Natural killer cell (primary cell): ENCODE measurements around the gene MCM3AP. TPM values are rescaled to one million over a fixed set of nuclear protein-coding genes. Genes with fewer than 3 reads are reported as not detected.

Experiments used
- ATAC-seq, 3 donors: fragments of 150-1000 bp in 2 of 3; fragments of 200-7000 bp in 1 of 3; cut with Tn5 transposase; 1 replicate in 1 of 3; 2 replicates in 2 of 3; pipeline ENCODE4 v1.10.0; 2021; ENCODE audit warnings: mild to moderate bottlenecking in 2 of 3, moderate library complexity in 2 of 3
- DNase-seq, 2 donors: peaks; one replicate each; pipeline versions ENCODE4 v3.0.0 to v3.0.0-alpha.2; 2013 to 2021; ENCODE audit warnings: mixed read lengths in 1 of 2
- H3K27ac ChIP-seq: one replicate; pipeline ENCODE4 v1.5.1; 2013; ENCODE audit warnings: mild to moderate bottlenecking, low read length
- H3K27me3 ChIP-seq: one replicate; pipeline ENCODE4 v1.6.1; 2013; ENCODE audit warnings: low read length; ENCODE audit not compliant: control insufficient read depth, insufficient read depth
- H3K36me3 ChIP-seq: one replicate; pipeline ENCODE4 v1.6.1; 2013; ENCODE audit warnings: low read length; ENCODE audit not compliant: control insufficient read depth, insufficient read depth
- H3K4me1 ChIP-seq: one replicate; pipeline ENCODE4 v1.6.1; 2013; ENCODE audit warnings: low read length; ENCODE audit not compliant: control insufficient read depth, insufficient read depth
- H3K4me3 ChIP-seq: one replicate; pipeline ENCODE4 v1.5.1; 2013; ENCODE audit warnings: low read length
- H3K9me3 ChIP-seq: one replicate; pipeline ENCODE4 v1.6.1; 2013; ENCODE audit warnings: low read length; ENCODE audit not compliant: control insufficient read depth, insufficient read depth
- H3K27ac Mint-ChIP-seq, 2 donors: one replicate each; pipeline ENCODE4 v1.8.0; 2022; ENCODE audit warnings: mild to moderate bottlenecking in 2 of 2, mixed read lengths in 2 of 2, moderate library complexity in 1 of 2
- H3K27me3 Mint-ChIP-seq, 2 donors: one replicate each; pipeline ENCODE4 v1.8.0; 2022; ENCODE audit warnings: low read depth in 2 of 2, mixed read lengths in 2 of 2
- H3K36me3 Mint-ChIP-seq: one replicate; pipeline ENCODE4 v1.8.0; 2022; ENCODE audit warnings: mixed read lengths
- H3K4me1 Mint-ChIP-seq, 2 donors: one replicate each; pipeline ENCODE4 v1.8.0; 2022; ENCODE audit warnings: mixed read lengths in 2 of 2
- H3K4me3 Mint-ChIP-seq: one replicate; pipeline ENCODE4 v1.8.0; 2022; ENCODE audit warnings: mild to moderate bottlenecking, moderate library complexity, mixed read lengths
- H3K9me3 Mint-ChIP-seq, 2 donors: one replicate each; pipeline ENCODE4 v1.8.0; 2022; ENCODE audit warnings: mixed read lengths in 2 of 2
- WGBS: methylation state at CpG from one replicate; pipeline ENCODE4 v1.1.7; 2013; ENCODE audit warnings: missing lambda C conversion rate; ENCODE audit not compliant: insufficient coverage; 5-methylcytosine and 5-hydroxymethylcytosine counted together
- intact Hi-C: fragments of 100-400 bp; cut with micrococcal nuclease; formaldehyde crosslinking; loops from one replicate; pipeline ENCODE4 v1.14.2; 2022
- total RNA-seq, 4 donors: library from RNA; stranded (reverse); fragments of 120-200 nt in 1 of 4; gene quantifications; one replicate each; pipeline versions ENCODE4 v1.2.3 to v1.2.4, GENCODE V29; 2013 to 2022
- TF ChIP-seq, protein P1 (sequence below): fragments of 200-600 bp; IDR thresholded peaks from one replicate; pipeline ENCODE4 v1.8.0; 2022; ENCODE audit warnings: antibody characterized with exemption

The MCM3AP gene
- total RNA-seq, 3 donors from 2014 or later (not counting 1 experiment from before 2014, with no cell fraction given): 143 to 172 (median 159) TPM

- Histone ChIP-seq H3K4me1 (peaks cover 25% of the 10 kb centered on the region), H3K4me3 (peak overlapping the region; percentile 35), H3K27ac (no peak overlapping the region), H3K36me3 (peaks cover 3% of the 10 kb centered on the region), H3K27me3 (no peaks in the 10 kb centered on the region), H3K9me3 (no peaks in the 10 kb centered on the region)
- ATAC-seq (peak; percentile 16 to 66 (median 20)), DNase-seq (no peak)
- TF ChIP-seq, protein P1, sequence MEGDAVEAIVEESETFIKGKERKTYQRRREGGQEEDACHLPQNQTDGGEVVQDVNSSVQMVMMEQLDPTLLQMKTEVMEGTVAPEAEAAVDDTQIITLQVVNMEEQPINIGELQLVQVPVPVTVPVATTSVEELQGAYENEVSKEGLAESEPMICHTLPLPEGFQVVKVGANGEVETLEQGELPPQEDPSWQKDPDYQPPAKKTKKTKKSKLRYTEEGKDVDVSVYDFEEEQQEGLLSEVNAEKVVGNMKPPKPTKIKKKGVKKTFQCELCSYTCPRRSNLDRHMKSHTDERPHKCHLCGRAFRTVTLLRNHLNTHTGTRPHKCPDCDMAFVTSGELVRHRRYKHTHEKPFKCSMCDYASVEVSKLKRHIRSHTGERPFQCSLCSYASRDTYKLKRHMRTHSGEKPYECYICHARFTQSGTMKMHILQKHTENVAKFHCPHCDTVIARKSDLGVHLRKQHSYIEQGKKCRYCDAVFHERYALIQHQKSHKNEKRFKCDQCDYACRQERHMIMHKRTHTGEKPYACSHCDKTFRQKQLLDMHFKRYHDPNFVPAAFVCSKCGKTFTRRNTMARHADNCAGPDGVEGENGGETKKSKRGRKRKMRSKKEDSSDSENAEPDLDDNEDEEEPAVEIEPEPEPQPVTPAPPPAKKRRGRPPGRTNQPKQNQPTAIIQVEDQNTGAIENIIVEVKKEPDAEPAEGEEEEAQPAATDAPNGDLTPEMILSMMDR: peak; percentile 64
- Mint-ChIP-seq H3K27me3 (no peaks in the 10 kb centered on the region), H3K36me3 (no peaks in the 10 kb centered on the region), H3K9me3 (no peaks in the 10 kb centered on the region), H3K27ac (peak overlapping the region; percentile 78 to 88), H3K4me1 (peaks cover 82 to 83% of the 10 kb centered on the region in 2 donors), H3K4me3 (peak overlapping the region; percentile 95)
- 3% methylated on average over 69 of the region's 72 CpGs for WGBS
- intact Hi-C loops: loop anchor here (2.0 kb wide), 2 partner anchors 23 to 45 kb away; partner anchors contain the start of gene SPATC1L
These were observed 56.1 kb downstream of the MCM3AP start for GRCh38 chr21:46229133-46229922.

- Histone ChIP-seq H3K27me3 (no peaks in the 10 kb centered on the region), H3K4me1 (peaks cover 23% of the 10 kb centered on the region), H3K9me3 (no peaks in the 10 kb centered on the region), H3K36me3 (no peaks in the 10 kb centered on the region), H3K27ac (peak within 1 kb of the TSS; percentile 59), H3K4me3 (peak within 1 kb of the TSS; percentile 82)
- Mint-ChIP-seq H3K4me1 (peaks cover 74 to 75% of the 10 kb centered on the region in 2 donors), H3K36me3 (no peaks in the 10 kb centered on the region), H3K27me3 (no peaks in the 10 kb centered on the region), H3K4me3 (peak within 1 kb of the TSS; percentile 95), H3K9me3 (no peaks in the 10 kb centered on the region), H3K27ac (peak within 1 kb of the TSS; percentile 78 to 88)
- TF ChIP-seq, protein P1: no peak
- WGBS: under 1% methylated on average over 67 of the region's 77 CpGs
- peak; percentile 91 to 97 (median 95) for ATAC-seq
- peak; percentile 93 to 99 for DNase-seq
- intact Hi-C loops: loop anchor here (2.0 kb wide), 2 partner anchors 24 to 44 kb away; partner anchors contain the start of gene SPATC1L
These were observed 56.9 kb downstream of the MCM3AP start, which contains the start of gene LSS for GRCh38 chr21:46228345-46229051. Gene LSS (minus strand): TSS chr21:46228774. CDS start chr21:46228745, 29 bp downstream.

- TF ChIP-seq, protein P1: no peak
- Histone ChIP-seq H3K27ac (peak overlapping the region; percentile 59), H3K4me1 (peaks cover 20% of the 10 kb centered on the region), H3K36me3 (no peaks in the 10 kb centered on the region), H3K4me3 (peak overlapping the region; percentile 82), H3K9me3 (no peaks in the 10 kb centered on the region), H3K27me3 (no peaks in the 10 kb centered on the region)
- H3K4me1 Mint-ChIP-seq: peaks cover 68 to 69% of the 10 kb centered on the region in 2 donors
- peak in 1 of 2 donors; percentile 23 for DNase-seq
- no peaks in the 10 kb centered on the region for H3K27me3 Mint-ChIP-seq
- intact Hi-C loops: loop anchor here (2.0 kb wide), 2 partner anchors 25 to 43 kb away; partner anchors contain the start of gene SPATC1L
- H3K36me3 Mint-ChIP-seq: no peaks in the 10 kb centered on the region
- no peak for ATAC-seq
- H3K4me3 Mint-ChIP-seq: peak overlapping the region; percentile 88
- no peaks in the 10 kb centered on the region for H3K9me3 Mint-ChIP-seq
- H3K27ac Mint-ChIP-seq: peak overlapping the region; percentile 78 to 88
- 5% methylated on average over 20 of the region's 20 CpGs for WGBS
These were observed 57.5 kb downstream of the MCM3AP start for GRCh38 chr21:46227811-46228344.
